Gastrocnemius medialis (tissue), 4 donors: ENCODE measurements around the gene MRPL22.

ENCODE experiments used
- POLR2A ChIP-seq, 2 donors: fragments of 450-650 bp; IDR thresholded peaks; one replicate each; pipeline ENCODE4 v1.6.1; 2017; ENCODE audit warnings: antibody characterized with exemption in 2 of 2, mild to moderate bottlenecking in 2 of 2, moderate library complexity in 2 of 2
- TF ChIP-seq, protein P1 (sequence below), 5 experiments: fragments of 450-650 bp in 3 of 5; fragments of 200-600 bp in 2 of 5; sonication (generic) in 2 of 5; IDR thresholded peaks in 4 of 5; conservative IDR thresholded peaks in 1 of 5; 1 replicate in 4 of 5; 2 replicates in 1 of 5; pipeline ENCODE4 v1.5.1; 2016 to 2019; ENCODE audit warnings: antibody characterized with exemption in 5 of 5, mild to moderate bottlenecking in 3 of 5, moderate library complexity in 3 of 5

DNA sequence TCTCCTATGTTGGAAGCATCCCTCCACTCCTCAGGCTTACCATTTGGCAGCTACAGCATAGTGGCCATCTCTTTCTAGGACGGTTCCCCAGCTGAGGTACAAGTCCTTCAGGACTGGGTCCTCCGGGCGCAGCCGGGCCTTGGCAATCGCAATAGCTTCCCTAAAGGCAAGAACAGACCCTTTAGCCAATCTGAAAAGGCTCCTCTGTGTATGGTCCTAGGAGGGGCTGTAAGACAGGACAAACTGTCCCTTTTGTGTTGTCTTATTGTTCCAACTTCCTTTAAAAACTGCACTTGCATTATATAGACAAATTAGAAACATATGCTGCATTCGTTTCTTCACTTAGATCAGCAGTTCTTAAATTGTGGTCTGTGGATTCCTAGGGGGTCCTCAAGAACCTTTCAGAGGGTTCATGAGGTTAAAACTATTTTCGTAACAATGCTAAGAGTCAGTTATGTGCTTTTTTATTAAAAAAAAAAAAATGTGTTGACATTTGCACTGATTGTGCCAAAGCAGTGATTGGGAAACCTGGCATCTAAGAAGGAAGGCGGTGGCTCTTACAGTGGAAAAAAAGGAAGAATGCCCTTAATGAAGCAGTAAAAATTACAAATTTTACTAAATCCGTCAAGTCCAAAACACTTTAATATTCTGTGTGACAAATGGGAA is 41.6 kb upstream of the MRPL22 start:
- TF ChIP-seq, protein P1, sequence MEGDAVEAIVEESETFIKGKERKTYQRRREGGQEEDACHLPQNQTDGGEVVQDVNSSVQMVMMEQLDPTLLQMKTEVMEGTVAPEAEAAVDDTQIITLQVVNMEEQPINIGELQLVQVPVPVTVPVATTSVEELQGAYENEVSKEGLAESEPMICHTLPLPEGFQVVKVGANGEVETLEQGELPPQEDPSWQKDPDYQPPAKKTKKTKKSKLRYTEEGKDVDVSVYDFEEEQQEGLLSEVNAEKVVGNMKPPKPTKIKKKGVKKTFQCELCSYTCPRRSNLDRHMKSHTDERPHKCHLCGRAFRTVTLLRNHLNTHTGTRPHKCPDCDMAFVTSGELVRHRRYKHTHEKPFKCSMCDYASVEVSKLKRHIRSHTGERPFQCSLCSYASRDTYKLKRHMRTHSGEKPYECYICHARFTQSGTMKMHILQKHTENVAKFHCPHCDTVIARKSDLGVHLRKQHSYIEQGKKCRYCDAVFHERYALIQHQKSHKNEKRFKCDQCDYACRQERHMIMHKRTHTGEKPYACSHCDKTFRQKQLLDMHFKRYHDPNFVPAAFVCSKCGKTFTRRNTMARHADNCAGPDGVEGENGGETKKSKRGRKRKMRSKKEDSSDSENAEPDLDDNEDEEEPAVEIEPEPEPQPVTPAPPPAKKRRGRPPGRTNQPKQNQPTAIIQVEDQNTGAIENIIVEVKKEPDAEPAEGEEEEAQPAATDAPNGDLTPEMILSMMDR (IDR thresholded peaks at IDR 0.05 in 4 of 5, conservative IDR thresholded peaks at IDR 0.05 in 1 of 5) = no peak
- TF ChIP-seq POLR2A (IDR thresholded peaks at IDR 0.05) = no peak
